NCI-H1105 (cell line): ENCODE results near the gene TIMM17A.
A peak's percentile ranks its signal among the peaks of the same experiment; 100 is the strongest.
"Not testable (repeated sequence)": the region's sequence is repeated elsewhere in the genome, so short reads cannot be mapped to it uniquely, and the experiment has no call there.

Experiments used
- DNase-seq: peaks from one replicate; lab custom pipeline; 2025; lab: John Stamatoyannopoulos, UW

Gene TIMM17A

DNA sequence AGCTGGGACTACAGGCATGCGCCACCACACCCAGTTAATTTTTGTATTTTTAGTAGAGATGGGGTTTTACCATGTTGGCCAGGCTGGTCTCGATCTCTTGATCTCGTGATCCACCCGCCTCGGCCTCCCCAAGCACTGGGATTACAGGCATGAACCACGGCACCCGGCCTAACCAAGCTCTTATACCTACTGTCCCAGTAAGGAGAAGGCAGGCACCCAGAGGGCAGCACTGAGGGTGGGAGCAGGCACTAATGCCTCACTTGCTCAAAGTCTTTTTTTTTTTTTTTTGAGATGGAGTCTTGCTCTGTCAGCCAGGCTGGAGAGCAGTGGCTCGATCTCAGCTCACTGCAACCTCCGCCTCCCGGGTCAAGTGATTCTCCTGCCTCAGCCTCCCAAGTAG, 15.0 kb upstream of the TIMM17A start:
- DNase-seq, result not testable (repeated sequence)

DNA sequence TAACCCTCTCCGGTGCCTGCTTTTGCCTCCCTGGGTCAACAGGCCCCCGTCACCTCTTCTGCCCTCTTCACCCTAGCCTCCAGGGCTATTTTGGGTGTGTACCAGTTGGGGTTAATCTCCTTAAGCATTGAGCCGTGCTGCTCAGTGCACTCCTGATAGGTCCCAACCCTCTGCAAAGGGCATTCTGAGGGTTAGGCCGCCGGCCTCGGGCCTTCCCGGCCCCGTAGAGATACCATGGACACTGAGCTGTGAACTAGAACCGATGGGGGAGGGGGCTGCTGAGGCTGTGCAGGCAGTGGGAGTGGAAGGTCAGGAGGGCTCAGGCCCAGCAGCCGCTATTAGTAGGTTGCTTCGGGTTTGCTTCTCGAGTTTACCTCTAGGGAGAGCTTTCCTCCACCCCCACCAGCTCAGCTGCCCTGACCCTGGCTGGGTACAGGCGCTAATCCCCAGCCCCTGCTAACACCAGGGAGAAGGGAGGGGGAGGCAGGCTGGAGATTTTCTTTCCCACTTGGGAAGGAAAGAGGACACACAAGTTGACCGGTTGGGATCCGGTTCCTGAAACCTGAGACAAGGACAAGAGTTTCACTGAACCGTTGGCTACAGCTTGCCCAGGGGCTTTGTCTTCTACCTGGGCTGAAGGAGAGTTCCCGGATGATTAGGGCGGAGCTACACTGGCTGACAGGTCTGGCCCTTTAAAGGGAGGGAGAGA, 13.7 kb upstream of the TIMM17A start:
- no peak for DNase-seq

DNA sequence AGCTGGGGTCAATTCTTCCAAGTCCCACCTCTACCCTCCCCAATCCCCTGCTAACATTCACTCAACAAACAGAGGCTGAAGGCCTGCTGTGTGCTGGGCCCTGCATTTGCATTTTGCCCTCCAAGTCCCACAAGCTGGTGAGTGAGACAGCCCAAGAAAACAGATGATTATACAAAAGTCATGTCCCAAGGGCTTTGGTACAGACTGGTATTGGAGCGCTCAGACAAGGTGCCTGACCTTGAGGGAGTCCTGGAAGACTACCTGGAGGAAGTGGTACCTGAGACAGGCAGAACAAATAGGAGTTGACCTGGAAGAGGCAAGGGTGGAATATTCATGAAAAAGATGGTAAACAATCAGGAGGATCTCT, 13.2 kb upstream of the TIMM17A start:
- no peak for DNase-seq

DNA sequence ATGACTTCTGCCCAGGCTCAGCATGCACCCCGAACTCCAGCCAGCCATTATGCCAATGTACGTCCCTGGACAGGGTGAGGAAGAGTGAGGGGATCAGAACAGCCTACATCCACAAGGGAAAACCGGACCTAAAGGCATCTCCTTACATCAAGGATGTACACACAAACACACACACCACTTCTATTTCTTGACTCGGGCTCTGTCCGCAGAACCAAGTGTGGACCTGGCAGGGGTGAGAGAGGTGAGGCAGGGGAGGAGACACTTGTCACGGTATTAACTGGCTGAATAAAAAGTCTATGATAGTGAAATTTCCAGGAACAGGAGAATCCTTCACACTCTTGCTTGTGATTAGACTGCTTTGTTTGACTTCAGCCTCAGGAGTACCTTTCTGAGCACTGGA, 11.3 kb upstream of the TIMM17A start:
- no peak for DNase-seq

DNA sequence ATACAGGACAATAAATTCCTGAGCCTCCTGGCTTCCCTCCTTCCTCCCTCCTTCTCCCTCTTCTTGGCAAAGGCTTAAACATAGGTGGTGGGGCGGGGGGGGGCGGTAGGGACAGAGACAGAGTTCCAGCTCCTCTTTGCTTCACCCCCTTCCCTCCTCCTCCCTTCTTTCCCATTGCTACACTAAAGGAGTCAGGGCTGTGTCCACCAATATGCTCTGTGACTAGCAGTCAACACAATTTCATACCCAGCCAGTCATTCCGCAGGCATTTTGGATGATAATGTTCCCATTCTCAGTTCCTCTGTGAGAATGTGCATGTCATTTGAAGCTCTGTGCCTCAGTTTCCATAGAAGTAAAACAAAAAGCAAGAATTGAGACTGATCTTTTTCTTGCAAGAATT, 10.7 kb upstream of the TIMM17A start:
- no peak for DNase-seq

DNA sequence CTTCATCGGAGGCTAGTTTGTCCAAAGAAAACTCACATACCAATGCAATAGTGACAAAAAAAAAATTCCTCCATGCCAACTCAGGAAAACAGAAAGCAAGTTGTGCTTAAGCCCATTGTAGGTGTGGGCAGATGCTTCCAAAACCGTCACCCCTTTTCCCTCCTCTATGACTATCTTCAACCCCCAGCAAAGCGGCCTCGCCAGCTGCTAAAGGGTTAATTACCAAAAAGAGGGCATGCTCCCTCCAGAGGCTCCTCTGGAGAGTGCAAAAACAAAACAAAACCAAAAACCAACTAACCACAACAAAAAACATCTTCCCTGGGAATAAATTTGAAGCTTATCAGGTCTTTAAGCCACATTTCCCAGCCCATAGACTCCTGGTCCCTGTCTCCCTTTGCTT, 10.1 kb upstream of the TIMM17A start:
- no peak for DNase-seq

DNA sequence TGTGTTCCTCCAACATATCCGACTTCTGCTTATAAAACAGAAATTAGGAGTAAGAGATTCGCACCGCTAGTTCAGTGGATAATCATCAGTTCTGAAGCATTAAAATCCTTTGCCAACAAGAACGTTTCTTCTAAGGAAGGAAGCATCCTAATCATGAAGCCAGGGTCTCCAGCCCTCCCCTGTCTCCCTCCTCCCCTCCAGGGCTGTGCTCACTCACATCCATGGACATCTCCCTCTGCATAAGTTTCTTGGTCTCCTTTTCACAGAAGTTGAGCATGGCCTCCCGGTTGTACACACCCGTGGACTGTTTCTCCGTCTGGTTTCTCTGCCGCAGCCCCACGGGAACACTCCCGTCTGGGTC, 9.5 kb upstream of the TIMM17A start:
- no peak for DNase-seq

DNA sequence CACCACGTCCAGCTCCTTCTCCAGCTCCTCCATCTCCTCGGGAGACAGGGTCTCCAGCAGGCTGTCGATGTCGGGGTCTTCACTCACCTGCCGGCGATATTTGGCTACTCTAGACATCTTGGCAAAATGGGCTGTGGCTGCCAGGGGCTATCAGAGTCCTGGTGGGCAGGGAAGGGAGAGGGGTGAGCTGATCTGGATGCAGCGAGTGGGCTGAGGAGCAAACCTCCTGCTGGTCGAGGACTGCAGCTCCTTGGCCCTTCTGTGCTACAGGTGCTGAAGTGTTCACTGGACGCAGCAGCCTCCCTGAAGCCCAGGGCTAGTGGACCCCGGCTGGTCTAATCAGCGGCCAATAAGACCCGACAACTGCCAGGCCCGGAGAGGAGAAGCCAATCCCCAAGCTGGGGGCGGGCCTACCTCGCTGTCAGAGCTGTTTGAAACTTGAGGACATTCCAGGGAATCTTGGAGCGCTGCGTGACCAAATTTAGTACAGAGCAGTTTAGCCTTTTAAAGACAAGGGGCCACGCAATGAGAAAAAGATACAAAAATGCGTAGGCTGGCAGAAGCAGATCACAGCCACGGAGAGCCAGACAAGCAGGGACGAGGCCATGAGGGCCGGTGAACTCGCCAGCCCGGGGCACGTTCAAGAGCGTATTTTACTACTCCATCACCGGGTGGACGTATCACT, 8.9 kb upstream of the TIMM17A start, which contains the start of gene LMOD1:
Gene LMOD1 (minus strand): TSS at position 325 of the 685 bp plus-strand sequence. CDS start 208 bp downstream, at position 117.
- peak; percentile 43 for DNase-seq

DNA sequence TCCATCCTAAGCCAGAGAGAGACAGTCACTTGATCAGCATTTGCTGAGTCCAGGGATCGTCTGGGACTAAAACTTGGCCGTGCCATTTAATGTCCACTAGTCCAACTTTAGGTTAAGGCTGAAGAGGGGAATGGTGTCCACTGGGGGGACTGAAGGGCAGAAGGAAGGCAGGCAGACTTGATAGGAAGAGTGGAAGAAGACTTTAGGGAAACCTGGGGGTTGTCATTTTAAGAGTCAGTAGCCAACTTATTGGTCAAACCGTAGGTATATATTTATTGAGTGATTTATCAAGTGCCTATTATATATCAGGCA, 7.7 kb upstream of the TIMM17A start:
- DNase-seq, result no peak

DNA sequence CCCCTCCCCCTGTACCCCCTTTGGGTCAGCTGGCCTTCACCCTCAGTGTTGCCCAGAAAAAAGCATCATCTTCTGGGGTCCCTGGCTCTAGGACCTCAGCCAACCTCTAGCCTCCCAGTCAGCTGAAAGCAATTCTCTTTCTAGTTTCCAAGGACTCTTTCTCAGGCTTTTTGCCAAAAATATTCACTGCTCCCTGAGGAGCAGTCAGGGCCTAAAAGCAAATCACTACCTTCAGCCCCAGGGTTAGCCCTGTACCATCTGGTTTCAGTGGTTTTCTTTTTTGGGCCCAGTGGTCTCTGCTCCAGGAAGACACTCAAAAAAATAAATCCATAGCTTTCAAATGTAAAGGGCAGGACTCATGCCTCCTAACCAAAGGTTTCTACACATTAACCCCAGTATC, 5.8 kb upstream of the TIMM17A start:
- no peak for DNase-seq

DNA sequence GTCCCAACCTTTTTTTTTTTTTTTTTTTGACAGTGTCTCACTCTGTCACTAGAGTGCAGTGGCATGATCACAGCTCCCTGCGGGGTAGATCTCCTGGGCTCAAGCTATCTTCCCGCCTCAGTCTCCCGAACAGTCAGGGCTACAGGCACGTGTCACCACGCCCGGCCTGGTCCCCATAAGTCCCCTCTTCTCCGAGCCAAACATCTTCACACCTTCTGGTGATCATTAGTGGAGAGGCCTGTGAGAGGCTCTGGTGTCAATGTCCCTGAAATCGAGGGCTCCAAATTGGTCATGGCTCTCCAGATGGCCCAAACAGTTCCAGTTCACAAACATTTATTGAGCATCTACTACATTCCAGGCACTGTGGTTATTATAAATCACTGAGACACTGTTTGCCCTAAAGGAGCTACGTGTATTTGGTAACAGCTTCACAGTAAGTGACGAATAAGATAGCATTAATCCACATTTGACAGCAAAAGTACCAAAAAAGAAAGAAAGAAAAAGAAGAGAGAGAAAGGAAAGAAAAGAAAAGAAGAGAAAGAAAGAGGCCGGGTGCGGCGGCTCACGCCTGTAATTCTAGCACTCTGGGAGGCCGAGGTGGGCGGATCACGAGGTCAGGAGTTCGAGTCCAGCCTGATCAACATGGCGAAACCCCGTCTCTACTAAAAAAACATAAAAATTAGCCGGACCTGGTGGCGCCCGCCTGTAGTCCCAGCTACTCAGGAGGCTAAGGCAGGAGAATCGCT, 867 bp upstream of the TIMM17A start:
- no peak for DNase-seq

DNA sequence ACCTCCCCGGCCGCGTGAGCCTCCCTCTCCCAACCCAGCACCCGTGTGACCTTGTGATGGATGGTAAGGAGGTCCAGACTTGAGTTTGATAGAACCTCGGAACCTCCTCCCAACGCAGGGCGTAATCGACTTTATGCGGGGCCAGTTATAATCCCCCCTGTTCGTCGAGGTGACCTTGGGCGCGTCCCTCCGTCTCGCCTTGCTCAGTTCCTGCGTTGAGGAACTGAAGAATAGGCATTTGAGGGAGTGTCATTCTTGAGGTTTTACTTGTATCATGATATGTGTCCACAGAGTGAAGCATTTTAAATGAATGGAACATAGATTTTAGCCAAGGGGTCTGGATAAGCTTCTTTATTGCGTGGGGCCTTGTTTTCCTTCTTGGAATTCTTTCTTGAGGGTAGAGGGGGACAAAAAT, 433 bp downstream of the TIMM17A start:
- no peak for DNase-seq

DNA sequence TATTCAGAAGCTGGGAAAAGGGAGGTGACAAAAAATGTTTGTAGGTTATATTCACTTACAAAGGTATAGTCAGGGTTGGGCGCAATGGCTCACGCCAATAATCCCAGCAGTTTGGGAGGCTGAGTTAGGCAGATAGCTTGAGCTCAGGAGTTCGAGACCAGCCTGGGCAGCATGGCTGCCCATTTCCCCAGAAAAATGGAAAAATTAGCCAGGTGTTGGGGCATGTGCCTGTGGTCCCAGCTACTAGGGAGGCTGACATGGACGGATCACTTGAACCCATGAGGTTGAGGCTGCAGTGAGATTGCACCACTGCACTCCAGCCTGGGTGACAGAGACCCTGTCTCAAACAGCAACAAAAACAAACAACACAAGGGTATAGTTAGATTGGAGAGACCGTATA, 3.0 kb downstream of the TIMM17A start:
- DNase-seq, result no peak

DNA sequence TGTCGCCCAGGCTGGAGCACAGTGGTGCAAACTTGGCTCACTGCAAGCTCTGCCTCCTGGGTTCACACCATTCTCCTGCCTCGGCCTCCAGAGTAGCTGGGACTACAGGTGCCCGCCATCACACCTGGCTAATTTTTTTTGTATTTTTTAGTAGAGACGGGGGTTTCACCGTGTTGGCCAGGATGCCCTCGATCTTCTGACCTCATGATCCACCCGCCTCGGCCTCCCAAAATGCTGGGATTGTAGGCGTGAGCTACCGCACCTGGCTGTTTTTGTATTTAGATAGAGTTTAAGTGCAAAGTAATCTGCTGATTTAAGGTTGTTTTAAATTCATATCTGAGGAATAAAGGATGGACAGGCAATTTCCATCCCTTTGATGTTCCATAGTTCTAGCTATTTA, 7.1 kb downstream of the TIMM17A start:
- DNase-seq, result not testable (repeated sequence)

DNA sequence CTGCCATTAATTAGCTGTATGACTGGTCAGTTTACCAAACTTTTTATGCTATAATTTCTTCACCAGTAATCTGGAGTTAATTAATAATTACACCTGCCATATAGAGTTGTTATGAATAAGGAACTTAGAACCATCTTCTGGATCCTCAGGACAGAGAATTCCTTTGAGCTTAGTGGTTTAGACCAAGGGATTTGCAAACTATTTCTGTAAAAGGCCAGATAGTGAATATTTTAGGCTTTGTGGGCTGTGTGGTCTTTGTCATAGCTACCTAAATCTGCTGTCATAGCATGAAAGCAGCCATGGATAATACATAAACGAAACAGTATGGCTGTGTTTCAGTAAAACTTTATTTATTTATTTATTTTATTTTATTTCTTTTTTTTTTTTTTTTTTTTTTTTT, 9.0 kb downstream of the TIMM17A start:
- DNase-seq, result no peak

DNA sequence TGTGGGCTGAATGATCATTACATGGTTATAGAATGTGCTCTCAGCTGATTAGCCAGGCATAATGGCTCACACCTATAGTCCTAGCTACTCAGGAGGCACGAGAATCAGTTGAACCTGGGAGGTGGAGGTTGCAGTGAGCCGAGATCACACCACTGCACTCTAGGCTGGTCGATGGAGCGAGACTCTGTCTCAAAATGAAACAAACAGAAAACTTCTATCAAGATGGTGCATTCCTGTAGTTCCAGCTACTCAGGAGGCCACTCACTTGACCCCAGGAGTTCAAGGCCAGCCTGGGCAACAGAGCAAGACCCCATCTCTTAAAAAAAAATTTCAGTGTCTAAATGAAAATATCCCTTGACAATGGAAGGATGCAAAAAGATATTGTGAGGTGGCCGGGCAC, 10.9 kb downstream of the TIMM17A start:
- no peak for DNase-seq

DNA sequence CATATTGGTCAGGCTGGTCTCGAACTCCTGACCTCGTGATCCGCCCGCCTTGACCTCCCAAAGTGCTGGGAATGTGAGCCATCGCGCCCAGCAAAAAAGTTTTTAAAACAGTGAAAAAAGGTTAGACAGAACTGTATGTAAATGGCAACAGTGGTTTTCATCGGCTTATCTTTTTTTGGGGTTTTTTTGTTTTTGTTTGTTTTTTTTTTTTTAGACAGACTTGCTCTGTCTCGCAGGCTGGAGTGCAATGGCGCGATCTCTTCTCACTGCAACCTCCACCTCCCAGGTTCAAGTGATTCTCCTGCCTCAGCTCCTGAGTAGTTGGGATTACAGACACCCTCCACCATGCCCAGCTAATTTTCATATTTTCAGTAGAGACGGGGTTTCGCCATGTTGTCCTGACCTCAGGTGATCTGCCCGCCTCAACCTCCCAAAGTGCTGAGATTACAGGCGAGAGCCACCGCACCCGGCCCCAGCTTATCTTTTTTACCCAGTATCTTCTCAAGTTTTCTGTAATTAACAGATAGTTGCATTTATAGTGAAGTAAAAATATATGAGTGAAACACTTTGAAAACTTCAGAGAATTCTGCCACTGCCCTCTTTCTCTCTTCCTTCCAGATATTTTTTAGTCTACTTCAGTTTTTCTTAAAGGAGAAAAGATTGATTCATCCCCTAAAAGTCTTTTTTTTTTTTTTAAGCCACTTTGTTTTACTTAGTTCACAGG, 13.1 kb downstream of the TIMM17A start:
- DNase-seq, result no peak

DNA sequence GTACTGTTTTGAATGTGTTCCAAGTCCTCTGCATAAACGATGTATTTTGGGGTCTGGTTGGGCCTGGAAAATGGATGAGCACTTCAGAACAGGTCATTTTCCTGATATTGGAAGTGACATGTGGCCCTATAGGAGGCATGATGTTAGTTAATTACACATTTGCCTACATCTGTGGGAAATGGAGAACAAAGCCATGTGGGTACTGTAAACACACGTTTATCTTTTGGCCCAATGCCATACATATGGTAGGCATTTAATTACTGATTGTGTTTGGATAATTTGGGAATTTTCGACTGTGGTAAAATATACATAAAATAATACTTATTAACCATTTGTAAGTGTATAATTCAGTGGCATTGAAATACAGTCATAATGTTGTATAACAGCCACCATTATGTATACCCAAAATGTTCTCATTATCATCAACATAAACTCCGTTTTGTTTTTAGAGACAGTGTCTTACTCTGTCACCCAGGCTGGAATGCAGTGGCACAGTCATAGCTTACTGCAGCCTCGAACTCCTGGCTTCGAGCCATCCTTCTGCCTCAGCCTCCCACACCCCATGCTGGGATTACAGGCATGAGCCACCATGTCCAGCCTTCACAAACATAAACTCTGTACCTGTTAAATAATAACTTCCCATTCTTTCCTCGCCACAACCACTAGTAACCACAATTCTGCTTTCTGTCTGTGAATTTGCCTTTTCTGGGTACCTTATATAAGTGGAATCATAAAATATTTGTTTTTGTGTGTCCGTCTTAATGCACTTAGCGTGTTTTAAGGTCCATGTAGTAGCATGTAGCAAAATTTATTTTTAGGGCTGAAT, 15.2 kb downstream of the TIMM17A start:
- DNase-seq, result peak; percentile 42

DNA sequence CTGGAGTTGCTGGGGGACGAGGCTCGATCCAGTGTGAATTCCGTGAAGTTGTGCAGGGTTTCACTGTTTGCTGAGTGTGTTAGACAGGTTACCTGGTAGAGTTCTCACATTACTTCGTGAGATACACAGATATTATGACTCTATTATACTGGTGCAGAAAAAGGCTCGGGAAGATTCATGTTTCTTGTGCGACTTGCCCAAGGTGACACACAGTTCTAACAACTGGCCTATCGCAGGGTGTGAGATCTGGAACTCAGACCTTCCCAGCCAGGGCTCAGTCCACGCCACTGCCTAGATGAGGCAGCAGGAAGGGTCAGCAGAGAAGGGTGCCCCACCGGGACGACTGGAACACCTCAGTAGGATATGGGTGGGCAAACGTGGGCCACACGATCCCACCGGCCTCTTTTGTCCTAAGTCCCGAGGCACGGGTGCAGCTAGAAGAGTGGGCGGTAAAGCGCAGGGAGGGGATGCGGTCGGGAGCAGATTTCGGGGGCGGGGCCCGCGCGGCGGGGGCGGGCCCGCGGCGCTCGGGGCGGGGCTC, 26.8 kb downstream of the TIMM17A start:
- DNase-seq, result peak; percentile 64

DNA sequence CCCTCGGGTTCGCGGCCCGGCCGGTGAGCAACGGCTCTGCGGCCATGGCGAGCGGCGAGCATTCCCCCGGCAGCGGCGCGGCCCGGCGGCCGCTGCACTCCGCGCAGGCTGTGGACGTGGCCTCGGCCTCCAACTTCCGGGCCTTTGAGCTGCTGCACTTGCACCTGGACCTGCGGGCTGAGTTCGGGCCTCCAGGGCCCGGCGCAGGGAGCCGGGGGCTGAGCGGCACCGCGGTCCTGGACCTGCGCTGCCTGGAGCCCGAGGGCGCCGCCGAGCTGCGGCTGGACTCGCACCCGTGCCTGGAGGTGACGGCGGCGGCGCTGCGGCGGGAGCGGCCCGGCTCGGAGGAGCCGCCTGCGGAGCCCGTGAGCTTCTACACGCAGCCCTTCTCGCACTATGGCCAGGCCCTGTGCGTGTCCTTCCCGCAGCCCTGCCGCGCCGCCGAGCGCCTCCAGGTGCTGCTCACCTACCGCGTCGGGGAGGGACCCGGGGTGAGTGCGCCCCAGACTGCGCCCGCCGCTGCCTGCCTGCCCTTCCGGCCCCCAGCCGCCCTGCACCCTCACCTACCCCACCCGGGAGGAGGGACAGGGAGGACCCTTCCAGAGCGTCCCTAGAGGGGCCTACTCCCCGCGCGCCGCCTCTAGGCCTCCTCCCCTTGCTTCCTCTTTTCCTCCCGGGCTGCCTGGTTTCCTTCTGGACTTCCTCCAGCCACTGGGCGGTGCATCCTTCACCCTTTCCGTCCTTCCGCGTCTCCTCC, 27.5 kb downstream of the TIMM17A start, which contains the start of gene RNPEP:
Gene RNPEP (plus strand): TSS at position 26 of the 757 bp plus-strand sequence. CDS start 19 bp downstream, at position 45.
- DNase-seq, result peak; percentile 50

DNA sequence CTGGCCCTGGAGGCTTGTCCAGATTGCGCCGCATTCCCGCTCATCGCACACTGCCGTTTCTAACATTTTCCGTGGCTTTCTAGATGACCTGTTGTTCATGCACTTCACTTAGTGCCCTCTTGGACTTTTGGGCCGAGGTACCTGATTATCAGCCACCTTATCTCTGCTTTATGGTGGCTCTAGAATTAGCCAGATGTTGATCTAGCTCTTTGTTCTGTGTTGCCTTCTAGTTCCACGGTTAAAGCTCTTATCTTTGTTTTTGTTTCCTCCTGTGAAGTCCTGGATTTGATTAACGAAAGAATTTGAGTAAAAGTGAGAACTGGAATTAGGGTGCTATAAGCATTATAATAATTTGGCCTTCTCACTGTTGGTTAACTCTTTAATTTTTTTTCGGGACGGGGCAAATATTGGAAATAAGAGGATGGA, 28.1 kb downstream of the TIMM17A start:
- no peak for DNase-seq
